GM06990 (cell line): Measurements from ENCODE around the gene MEI4.

Source experiments
- DNase-seq: peaks from one replicate; pipeline ENCODE4 v3.0.0-alpha.2; 2011; ENCODE audit not compliant: insufficient read length; ENCODE audit errors: extremely low read depth
- H3K27me3 ChIP-seq: replicated peaks from 2 replicates; pipeline ENCODE4 v1.6.0; 2011; ENCODE audit warnings: low read length; ENCODE audit not compliant: control insufficient read depth, insufficient read depth
- H3K36me3 ChIP-seq: 2 replicates; pipeline ENCODE4 v1.5.1; 2011; ENCODE audit warnings: low read length; ENCODE audit not compliant: control insufficient read depth, insufficient read depth
- H3K4me3 ChIP-seq: replicated peaks from 2 replicates; pipeline ENCODE4 v1.5.1; 2011; ENCODE audit warnings: low read depth, mild to moderate bottlenecking, control low read depth, low read length
- TF ChIP-seq, protein P1 (sequence below): IDR thresholded peaks from 2 replicates; pipeline ENCODE4 v1.5.1; 2011; ENCODE audit warnings: low read length, control low read depth, mild to moderate bottlenecking, inconsistent platforms; ENCODE audit not compliant: insufficient read depth, poor library complexity, severe bottlenecking

Gene MEI4, protein sequence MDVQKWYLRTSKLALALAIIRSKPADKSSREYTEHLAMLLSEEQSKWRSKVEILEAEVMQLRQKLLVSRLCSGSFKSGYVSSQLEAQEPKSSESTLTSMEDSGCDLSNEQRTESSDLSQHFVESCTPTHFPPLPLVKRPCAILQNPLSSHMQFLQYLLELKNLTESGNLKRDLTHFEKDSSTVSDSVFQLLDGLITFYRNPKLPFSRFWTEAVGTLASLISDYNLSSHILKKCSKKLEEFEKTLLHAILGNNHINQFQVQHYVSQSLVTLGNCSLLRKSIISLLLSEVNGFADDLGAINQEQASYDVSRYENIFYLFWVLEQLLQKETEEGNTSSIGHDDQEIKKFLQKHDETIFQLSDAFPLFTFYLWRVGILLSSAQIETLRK

DNA sequence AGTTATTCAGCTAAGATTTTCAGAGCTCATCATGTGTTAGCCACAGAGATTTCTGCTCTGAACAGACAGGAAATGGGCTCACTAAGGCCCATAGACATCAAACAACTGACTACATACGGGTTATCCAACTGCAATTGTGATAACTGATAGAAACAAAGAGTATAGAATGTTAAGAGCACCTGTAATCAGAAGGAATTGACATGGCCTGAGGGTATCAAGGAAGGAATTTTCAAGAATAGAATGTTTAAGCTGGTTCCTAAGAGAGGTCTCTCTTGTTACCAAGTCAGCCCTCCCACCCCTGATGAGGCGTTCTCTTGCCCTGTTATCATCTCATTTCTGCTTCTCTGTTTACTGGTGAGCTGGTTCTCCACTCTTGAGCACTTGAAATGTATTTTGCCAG lies at the start of gene MEI4:
MEI4 (plus strand) TSS at position 301 of the 400 bp plus-strand sequence. CDS start 37,633 bp downstream, outside the sequence.
- TF ChIP-seq, protein P1, sequence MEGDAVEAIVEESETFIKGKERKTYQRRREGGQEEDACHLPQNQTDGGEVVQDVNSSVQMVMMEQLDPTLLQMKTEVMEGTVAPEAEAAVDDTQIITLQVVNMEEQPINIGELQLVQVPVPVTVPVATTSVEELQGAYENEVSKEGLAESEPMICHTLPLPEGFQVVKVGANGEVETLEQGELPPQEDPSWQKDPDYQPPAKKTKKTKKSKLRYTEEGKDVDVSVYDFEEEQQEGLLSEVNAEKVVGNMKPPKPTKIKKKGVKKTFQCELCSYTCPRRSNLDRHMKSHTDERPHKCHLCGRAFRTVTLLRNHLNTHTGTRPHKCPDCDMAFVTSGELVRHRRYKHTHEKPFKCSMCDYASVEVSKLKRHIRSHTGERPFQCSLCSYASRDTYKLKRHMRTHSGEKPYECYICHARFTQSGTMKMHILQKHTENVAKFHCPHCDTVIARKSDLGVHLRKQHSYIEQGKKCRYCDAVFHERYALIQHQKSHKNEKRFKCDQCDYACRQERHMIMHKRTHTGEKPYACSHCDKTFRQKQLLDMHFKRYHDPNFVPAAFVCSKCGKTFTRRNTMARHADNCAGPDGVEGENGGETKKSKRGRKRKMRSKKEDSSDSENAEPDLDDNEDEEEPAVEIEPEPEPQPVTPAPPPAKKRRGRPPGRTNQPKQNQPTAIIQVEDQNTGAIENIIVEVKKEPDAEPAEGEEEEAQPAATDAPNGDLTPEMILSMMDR, result no peak
- Histone ChIP-seq H3K4me3 (no peak within 1 kb of the TSS), H3K36me3 (no peaks in the 10 kb centered on the region), H3K27me3 (no peaks in the 10 kb centered on the region)
- DNase-seq, result no peak

DNA sequence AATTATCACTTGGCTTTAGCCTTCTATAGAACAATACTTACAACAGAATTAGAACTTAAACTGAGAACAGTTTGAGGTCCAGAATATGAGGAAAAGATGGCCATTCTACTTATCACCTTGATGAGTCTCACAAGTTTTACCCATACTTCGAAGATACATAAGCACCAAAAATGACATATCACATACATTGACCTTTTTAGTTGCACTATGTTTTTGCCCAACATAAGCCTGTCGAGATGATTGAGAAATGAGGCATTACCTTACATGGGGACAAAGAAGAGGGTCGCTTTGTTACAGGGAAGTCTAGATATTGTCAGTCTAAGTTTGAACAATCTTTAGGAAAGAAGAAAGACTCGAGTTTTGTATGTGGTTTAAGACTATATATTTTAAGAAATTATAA lies 48.4 kb upstream of the MEI4 start:
- Histone ChIP-seq H3K36me3 (no peaks in the 10 kb centered on the region), H3K4me3 (no peak overlapping the region), H3K27me3 (no peaks in the 10 kb centered on the region)
- no peak for DNase-seq
- TF ChIP-seq, protein P1, result no peak

DNA sequence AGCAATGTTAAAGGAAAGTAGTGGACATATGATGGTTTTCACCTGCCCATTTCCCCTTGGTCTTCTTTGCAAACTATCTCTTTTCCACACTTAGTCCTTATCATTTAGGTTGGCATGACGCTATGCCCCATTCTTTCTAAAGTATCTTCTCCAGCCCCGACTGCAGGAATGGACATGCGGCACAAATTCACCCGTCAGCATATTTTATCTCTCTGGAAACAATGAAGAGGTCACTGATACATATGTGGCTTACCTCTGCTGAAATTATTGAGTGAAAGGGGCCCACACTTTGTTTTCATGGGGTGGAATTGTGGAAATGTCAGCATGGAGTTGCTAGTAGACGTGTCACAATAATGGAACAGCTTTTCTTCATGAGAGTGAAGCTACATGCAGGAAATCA lies 45.8 kb upstream of the MEI4 start:
- DNase-seq, result no peak
- H3K4me3 ChIP-seq, result no peak overlapping the region
- no peaks in the 10 kb centered on the region for H3K36me3 ChIP-seq
- TF ChIP-seq, protein P1, result no peak
- H3K27me3 ChIP-seq, result no peaks in the 10 kb centered on the region

DNA sequence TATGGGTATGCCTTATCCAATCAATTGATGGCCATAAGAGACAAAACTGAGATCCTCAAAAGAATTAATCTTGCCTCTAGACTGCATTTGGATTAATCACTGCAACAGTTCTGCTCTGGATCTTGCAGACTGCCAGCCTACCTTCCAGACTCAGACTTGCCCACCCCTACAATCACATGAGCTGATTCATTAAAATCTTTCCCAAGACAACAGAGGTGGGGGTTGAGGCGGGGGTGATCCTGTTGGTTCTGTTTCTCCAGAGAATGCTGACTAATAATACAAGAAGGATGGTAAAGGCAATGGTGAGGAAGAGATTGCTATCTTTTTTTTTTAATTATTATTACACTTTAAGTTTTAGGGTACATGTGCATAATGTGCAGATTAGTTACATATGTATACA lies 43.7 kb upstream of the MEI4 start:
- Histone ChIP-seq H3K36me3 (no peaks in the 10 kb centered on the region), H3K4me3 (no peak overlapping the region), H3K27me3 (no peaks in the 10 kb centered on the region)
- TF ChIP-seq, protein P1, result no peak
- no peak for DNase-seq

DNA sequence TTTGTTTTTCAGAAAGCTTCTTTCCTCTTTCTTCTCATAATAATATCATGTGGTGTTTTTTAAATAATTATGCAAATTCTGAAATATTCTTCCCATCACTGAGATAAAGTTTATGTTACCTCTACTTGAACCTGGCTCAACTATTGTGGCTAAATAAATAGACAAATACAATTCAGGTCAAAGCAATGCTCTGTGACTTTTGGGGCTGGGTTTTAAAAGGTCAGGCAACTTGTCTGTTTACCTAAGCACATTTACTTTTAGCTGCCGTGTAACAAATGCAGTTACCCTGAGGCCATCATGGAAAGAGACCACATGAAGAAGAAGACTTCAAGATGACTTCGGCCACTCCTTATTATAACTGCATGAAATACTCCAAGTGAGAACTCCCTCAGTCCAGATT lies 33.7 kb upstream of the MEI4 start:
- Histone ChIP-seq H3K27me3 (no peaks in the 10 kb centered on the region), H3K36me3 (no peaks in the 10 kb centered on the region), H3K4me3 (no peak overlapping the region)
- TF ChIP-seq, protein P1, result no peak
- DNase-seq, result no peak

DNA sequence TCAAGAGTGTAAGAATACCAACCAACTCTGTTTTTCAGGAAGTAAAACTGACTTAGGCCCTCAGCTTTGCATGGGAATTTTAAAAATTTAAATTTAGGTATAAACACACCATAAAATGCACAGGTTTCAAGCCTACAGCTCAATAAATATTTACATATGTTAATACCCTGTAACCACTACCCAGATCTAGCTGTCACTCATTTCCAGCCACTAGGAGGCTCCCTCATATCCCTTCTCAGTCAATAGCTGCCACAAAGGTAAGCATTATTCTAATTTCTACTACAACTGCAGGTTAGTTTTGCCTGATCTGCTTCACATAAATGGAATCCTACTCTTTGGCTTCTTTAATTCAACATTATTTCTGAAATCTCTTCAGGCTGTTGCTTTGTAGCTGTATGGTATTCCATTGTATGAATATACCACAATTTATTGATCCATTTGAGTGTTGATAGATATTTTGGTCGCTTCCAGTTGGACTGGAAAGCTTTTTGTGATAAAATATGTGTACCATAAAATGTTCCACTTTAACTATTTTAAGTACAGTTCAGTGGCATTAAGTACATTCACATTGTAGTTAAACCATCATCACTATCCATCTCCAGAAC lies 32.5 kb upstream of the MEI4 start:
- no peaks in the 10 kb centered on the region for H3K27me3 ChIP-seq
- DNase-seq, result no peak
- H3K36me3 ChIP-seq, result no peaks in the 10 kb centered on the region
- TF ChIP-seq, protein P1, result peak; percentile 56
- H3K4me3 ChIP-seq, result no peak overlapping the region
